Endometrial microvascular endothelial cells (primary cell): ENCODE results near the gene SLC39A3. TPM values are rescaled to one million over a fixed set of nuclear protein-coding genes. Genes with fewer than 3 reads are reported as not detected.
"Not testable (repeated sequence)": the region's sequence is repeated elsewhere in the genome, so short reads cannot be mapped to it uniquely, and the experiment has no call there.

Experiments
- in situ Hi-C: cut with HindIII; loops from 2 replicates; pipeline ENCODE4 v1.10.0; 2017; ENCODE audit warnings: low sequenced_read_pairs, low pct_unique_long_range_greater_than_20kb; ENCODE audit errors: inconsistent ontology term
- total RNA-seq: library from RNA; depleted of rRNA; stranded (reverse); fragments of >200 nt; gene quantifications from one replicate; pipeline ENCODE4 v1.2.3, GENCODE V29; 2015; ENCODE audit errors: inconsistent ontology term

SLC39A3 gene
- total RNA-seq, 1 donor from 2014 or later: 41.0 TPM

DNA sequence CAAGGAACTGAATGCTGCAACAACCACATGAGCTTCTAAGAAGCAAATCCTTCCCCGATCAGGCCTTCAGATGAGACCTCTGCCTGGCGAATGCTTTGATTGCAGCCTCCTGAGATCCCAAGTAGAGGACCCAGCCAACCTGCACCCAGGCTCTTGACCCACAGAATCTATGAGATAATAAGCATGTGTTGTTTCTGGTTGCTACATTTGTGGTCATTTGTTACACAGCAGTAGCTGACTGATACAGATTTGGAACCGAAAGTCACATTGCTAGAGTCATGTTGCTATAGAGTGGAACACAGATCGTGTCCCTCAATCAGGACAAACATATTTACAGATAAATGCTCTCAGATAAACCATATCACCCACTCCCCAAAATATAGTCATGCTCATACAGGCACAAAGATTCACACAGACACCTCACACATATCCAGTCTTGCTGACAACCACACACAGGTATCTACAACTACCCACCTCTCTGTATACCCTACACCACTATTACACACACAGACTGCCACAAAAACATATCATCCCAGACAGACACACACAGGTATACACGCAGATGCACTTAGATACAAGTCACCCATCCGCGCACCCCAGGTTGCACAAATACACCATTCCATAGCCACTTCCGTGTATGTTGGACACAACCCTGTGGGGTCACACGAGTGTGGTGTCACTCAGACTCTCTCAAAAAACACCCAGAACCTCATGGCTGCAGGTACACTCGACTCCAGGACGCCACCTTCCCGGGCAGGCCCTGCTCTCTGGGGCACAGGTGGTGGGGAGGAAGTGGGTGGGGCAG is 24.1 kb downstream of the SLC39A3 start:
- in situ Hi-C loops: no loop called here

DNA sequence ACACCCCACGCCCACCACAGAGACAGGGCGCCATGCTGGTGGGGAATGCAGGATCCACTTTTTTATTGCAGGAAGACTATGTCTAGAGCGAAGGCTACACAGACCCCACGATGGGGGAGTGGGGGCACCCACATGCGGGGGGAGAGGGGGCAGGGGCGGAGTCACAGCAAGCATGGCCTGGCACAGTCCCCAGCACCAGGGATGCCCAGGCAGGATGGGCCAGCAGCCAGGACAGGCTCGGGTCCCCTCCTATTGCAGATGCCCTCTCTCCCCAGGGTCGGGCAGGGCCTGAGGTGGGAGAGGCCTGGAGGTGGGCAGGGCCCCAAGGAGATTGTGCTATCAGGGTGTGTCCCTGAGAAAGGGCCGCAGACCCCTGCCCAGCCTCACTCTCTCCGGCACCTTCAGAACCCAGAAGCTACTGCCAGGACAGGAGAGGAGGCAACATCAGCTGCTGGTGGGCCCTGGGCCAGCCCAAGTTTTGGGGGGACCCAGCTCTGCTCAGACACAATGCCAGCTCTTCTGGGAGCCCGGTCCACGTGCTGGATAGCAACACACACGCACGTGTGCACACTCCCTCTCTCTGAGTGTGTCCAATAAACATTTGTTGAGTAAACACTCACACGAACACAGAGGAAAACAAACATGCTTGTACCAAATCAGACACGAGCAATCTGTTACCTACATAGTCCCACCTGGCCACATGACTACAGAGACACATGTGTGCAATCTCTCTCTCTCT is 25.1 kb downstream of the SLC39A3 start:
- in situ Hi-C loops: no loop called here

DNA sequence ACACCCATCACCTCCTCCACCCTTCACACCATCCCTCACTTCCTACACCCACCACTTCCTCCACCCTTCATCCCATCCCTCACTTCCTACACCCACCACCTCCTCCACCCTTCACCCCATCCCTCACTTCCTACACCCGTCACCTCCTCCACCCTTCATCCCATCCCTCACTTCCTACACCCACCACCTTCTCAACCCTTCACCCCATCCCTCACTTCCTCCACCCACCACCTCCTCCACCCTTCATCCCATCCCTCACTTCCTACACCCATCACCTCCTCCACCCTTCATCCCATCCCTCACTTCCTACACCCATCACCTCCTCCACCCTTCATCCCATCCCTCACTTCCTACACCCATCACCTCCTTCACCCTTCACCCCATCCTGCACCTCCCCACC is 25.7 kb downstream of the SLC39A3 start:
- in situ Hi-C loops: not testable (repeated sequence)

DNA sequence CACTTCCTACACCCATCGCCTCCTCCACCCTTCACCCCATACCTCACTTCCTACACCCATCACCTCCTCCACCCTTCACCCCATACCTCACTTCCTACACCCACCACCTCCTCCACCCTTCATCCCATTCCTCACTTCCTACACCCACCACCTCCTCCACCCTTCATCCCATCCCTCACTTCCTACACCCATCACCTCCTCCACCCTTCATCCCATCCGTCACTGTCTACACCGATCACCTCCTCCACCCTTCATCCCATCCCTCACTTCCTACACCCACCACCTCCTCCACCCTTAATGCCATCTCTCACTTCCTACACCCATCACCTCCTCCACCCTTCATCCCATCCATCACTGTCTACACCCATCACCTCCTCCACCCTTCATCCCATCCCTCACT is 26.6 kb downstream of the SLC39A3 start:
- in situ Hi-C loops: not testable (repeated sequence)

DNA sequence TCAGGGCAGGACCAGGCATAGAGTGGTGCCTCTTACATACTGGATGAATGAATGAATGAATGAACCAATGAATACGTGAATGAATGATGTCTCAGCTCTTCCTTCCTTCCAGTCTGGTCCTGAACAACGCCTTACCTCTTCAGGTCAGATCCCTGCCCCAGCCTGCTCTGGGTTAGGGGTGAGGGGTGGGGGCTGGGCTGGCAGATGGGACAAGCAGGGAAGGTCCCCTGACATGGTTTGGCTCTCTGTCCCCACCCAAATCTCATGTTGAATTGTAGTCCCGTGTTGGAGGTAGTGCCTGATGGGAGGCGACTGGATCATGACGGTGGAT is 28.0 kb downstream of the SLC39A3 start:
- in situ Hi-C loops: no loop called here

DNA sequence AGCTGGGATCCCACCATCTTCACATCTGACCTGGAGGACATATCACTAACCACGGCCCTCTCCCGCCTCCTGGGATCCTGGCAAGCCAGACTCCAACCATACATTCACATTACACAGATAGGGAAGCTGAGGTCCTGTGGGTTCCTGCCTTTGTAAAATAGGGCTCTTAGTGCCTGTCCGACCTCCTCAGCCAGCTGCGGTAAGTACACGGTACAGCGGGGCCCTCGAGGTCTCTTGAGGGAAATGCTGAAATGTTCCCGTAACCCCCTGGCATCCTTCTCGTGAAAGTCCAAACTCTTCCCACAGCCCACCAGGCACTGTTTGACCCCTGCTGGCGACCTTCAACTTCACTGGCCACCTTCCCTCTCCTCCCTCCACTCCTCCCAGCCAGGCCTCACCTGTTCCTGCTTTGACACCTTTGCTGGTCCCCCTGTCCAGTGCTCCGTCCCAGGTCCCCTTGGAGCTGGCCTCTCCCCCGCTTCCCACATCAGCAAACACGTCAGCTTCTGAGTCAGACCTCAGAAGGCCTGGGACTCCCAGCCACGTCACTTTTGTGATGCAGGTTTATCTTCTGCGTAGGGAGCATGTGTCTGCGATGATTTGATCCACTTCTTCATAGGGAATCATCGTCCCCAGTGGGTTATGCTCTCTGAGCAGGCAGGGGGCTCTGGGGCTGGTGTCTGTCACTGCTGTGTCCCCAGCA is 28.5 kb downstream of the SLC39A3 start:
- in situ Hi-C loops: no loop called here

DNA sequence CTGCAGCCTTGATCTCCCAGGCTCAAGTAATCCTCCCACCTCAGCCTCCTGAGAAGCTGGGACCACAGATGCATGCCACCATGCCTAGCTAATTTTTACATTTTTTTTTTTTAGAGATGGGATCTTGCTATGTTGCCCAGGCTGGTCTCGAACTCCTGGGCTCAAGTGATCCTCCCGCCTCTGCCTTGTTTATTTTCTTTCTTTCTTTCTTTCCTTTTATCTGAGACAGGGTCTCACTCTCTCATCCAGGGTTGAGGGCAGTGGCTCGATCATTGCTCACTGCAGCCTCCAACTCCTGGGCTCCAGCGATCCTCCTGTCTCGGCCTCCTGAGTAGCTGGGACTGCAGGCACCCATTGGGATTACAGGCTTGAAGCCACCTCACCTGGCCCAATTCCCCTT is 33.6 kb downstream of the SLC39A3 start:
- in situ Hi-C loops: no loop called here

DNA sequence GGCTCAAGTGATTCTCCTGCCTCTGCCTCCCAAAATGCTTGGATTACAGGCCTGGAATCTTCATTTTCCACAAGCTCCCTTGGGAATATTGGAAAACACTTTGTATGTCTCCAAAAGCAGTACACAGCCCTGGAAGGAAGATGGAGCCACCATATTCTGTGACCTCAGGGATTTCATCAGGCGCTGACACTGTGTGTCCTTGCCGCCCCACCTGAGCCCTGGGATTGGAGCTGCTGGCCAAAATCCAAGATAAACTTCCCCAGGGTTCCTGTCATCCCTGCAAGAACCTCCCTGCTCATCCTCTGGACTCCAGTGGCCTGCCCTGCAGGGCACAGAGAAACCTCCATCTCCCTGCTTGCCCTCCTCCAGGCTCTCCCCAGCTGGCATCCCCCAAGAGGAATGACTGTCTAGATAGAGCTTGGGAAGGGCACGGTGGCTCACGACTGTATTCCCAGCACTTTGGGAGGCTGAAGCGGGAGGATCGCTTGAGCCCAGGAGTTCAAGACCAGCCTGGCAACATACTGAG is 36.1 kb downstream of the SLC39A3 start:
- in situ Hi-C loops: no loop called here

DNA sequence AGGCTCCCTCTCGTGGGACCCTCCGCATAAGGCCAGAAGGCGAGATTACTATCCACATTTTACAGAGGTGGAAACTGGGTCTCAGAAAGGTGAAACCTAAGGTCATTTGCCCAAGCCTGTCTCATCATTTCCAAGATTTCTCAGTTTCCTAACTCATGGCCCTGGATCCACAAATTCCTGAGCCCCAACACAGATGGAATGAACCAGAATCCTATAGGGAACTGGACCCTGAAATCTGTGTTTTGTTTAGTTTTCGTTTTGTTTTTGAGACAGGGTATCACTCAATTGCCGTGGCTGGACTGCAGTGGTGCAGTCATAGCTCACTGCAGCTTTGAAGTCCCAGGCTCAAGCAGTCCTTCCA is 36.8 kb downstream of the SLC39A3 start:
- in situ Hi-C loops: no loop called here

DNA sequence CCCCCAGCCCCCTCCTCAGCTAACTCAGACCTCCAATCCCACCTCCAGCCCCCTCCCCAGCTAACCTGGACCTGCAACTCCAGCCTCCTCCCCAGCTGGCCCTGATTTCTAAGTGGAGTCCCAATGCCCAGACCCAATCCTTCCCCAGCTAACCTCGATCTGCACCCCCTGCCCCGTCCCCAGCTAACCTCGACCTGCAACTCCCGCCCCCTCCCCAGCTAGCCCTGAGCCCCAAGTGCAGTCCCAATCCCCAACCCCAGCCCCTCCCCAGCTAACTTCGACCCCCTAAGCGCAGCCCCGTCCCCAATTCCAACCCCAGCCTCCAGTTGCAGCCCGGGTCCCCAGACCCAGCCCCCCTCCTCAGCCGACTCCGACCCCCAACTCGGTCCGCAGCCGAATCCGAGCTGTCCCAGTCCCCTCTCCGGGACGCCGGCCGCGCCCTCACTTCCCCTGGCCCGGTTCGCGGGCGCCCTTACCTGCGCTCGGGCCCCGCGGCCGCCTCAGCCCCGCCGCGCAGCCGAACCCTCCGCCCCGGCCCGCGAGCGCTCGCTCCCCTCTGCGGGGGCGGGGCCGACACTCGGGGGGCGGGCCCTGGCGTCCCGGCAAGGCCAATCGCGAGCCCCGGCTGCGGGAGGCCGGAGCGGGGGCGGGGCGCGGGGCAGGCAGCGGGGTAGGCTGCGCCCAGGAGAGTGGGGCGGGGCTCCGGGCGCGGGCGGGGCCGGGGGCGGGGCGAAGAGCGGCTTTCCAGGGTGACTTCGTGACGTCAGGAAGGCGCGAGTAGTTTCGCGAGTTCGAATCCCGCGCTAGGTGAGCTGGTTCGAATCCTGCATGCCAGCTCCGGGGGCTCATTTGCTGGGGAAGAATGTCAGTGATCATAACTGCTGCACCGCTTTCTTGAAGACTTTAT is 37.4 kb downstream of the SLC39A3 start, which contains the start of gene GNG7:
GNG7 (minus strand) TSS at position 525 of the 907 bp plus-strand sequence. CDS start 182,006 bp downstream, outside the sequence.
- in situ Hi-C loops: no loop called here

DNA sequence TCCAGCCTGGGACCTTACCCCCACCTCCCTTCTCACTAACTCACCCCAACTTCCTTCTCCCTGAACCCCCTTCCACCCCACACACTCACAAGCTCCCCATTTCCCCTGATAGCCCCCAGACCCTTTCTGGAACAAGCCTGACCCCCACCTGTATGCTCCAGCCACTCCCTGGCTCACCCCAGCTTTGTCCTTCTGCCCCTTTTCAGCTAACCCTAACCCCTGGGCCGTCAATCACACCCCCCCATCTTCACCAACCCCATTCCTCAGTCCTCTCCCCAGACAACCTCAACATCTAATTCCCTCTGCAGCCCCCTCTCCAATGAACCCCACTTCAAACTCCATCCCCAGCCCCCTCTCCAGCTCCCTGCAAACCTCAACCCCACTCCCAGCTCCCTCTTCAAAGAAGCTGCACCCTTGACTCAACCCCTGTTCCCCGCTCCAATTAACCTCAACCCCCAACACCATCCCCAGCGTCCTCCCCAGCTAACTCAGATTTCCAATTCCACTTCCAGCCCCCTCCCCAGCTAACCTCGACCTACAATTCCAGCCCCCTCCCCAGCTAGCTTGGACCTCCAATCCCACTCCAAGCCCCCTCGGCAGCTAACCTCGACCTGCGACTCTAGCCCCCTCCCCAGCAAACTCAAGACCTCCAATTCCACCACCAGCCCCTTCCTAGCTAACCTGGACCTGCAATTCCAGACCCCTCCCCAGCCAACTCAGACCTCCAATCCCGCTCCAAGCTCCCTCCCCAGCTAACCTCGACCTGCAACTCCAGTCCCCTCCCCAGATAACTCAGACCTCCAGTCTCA is 38.3 kb downstream of the SLC39A3 start:
- in situ Hi-C loops: no loop called here

DNA sequence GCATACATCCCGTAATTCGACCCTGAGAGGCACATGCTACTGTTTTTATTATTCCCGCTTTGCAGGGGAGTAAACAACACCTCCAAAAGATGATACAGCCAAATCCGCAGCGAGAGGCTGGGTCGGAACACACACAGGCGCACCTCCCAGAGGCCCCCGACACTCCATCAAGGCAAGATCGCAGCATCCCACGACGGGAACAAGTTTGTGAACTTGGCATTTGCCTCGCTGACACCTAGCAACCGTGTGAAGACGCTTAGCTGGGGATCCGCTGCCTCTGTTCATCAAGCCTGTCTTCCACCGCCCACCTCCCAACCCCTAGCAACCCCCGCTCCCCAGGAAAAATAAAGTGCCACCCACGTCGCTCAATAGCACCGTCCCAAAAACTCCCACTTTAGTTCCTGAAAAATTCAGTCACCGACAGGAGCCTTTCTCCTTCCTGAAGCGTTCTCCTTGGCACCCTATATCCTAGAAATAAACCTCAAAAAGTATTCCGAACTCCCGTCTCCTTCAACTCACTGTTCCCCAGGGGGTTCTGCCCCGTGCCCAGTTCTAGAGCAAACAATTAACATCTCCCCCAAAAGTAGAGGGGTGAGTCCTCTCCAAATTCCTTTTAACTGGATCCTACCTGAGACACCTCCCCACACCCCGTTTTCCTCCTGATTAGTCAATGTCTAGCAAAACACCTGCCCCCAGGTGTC is 39.0 kb downstream of the SLC39A3 start:
- in situ Hi-C loops: no loop called here

DNA sequence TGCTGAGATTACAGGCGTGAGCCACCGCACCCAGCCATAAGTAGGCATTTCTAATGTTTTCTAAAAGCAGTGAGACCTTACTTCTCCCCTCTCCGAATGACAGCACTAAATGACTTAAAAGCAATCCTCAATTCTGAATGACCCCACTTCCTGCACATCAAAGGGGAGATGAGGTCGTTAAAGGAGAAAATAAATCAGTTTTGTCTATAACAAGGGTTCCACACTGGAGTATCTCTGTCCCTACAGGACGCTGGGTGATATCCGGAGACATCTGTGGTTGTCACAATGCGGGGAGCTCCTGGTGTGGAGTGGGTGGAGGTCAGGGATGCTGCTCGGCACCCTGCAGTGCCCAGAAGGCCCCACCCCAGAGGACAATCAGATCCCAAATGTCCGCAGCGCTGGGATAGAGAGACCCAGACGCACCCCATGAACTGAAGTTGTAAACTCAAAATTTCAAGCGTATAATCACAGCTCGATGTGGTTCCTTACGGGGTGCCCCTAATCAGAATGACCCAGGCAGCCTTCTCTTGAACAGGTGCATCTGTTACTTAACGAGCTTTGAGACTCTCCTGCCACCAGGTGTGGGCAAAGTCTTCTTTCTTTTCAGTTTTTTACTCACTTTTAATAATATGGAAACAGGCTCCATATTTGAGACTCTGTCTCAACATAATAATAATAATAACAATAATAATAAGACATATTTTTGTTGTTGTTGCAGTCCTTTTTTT is 40.2 kb downstream of the SLC39A3 start:
- in situ Hi-C loops: no loop called here

DNA sequence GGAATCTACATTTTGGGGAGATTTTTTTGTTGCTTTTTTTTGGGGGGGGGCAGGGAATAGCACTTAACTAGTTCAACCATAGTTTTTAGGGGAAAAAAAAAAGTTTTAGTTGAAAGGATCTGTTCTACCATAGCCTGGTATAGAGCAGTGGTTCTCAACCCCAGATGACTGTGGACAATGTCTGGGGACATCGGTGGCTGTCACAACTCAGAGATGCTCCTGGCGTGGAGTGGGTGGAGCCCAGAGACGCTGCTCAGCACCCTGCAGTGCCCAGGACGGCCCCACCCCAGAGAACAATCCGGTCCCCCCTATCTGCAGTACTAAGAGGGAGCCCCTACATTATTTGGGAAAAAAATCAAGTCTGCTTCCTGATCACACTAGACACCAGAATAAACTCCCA is 45.6 kb downstream of the SLC39A3 start:
- in situ Hi-C loops: no loop called here

DNA sequence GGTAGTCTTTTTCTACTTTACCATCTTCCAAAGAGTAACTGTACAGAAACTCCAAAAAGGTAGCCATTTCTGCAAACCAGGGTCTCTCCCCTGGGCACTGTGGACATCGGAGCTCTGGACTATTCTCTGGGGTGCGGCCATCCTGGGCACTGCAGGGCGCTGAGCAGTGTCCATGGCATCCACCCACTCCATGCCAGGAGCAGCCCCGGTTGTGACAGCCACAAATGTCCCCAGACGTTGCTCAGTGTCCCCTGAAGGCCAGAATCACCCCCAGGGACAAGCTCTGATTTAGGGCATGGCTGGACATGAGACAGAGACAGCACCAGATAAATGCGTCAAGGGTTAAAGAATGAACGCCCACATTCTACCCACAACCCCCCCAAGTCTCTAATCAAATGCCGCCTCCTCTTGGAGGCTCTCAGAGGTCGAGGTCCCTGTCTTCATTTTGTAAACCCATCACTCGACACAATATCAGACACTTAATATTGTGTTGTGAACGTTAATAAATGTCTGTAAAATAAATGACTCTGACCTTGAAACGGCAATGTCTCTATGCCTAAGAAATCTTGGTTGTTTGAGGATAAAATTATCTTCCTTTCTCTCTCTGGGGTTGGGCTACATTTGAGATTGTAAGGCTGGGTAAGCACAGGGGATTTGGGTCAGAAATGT is 46.2 kb downstream of the SLC39A3 start:
- in situ Hi-C loops: no loop called here

DNA sequence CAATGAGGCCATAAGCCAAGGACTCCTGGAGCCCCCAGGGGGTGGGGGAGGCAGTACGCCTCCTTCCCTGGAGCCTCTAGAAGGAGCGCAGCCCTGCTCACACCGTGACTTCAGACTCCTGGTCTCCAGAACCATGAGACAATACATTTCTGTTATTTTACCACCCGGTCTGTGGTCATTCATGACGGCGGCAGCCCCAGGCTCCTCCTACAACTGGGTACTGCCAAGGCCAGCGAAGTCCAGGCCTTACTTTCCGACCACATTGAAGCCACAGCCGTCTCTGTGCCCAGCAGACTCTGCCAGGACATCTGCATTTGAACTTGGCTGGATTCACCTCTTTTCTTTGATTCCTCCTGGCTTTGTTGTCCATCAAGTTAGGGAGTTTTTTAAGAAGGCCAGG is 47.9 kb downstream of the SLC39A3 start:
- in situ Hi-C loops: no loop called here
